ENCODE results near the gene GDPD5.

The GDPD5 gene

GRCh38 chr11:75487365-75487764, 38.4 kb downstream of the GDPD5 start:
- DNase-seq: no peak

GRCh38 chr11:75485742-75486141, 40.0 kb downstream of the GDPD5 start:
- DNase-seq: no peak

GRCh38 chr11:75482931-75483469, 42.7 kb downstream of the GDPD5 start:
- no peak for DNase-seq

- DNase-seq: no peak
Measured at GRCh38 chr11:75481922-75482606, 43.7 kb downstream of the GDPD5 start.

GRCh38 chr11:75481223-75481921, 44.4 kb downstream of the GDPD5 start:
- no peak for DNase-seq

- no peak for DNase-seq
Measured at GRCh38 chr11:75480185-75481175, 45.3 kb downstream of the GDPD5 start.

GRCh38 chr11:75479597-75480145, 46.1 kb downstream of the GDPD5 start:
- no peak for DNase-seq

- DNase-seq: no peak
Measured at GRCh38 chr11:75478783-75479596, 46.8 kb downstream of the GDPD5 start.

GRCh38 chr11:75477614-75477935, 48.2 kb downstream of the GDPD5 start:
- no peak for DNase-seq

GRCh38 chr11:75476739-75477613, 48.8 kb downstream of the GDPD5 start:
- DNase-seq: no peak

GRCh38 chr11:75475767-75476650, 49.7 kb downstream of the GDPD5 start:
- no peak for DNase-seq

- no peak for DNase-seq
Measured at GRCh38 chr11:75474878-75475766, 50.6 kb downstream of the GDPD5 start.

GRCh38 chr11:75474240-75474639, 51.5 kb downstream of the GDPD5 start:
- no peak for DNase-seq

- DNase-seq: no peak
Measured at GRCh38 chr11:75473684-75474083, 52.1 kb downstream of the GDPD5 start.

- no peak for DNase-seq
Measured at GRCh38 chr11:75472081-75472732, 53.5 kb downstream of the GDPD5 start.

- no peak for DNase-seq
Measured at GRCh38 chr11:75471176-75471973, 54.4 kb downstream of the GDPD5 start.

- DNase-seq: no peak
Measured at GRCh38 chr11:75470476-75471080, 55.2 kb downstream of the GDPD5 start.
